GM21367 (cell line): ENCODE measurements around the gene MIS12.

Experiments
- ATAC-seq: cut with Tn5 transposase; IDR thresholded peaks from one replicate; pipeline ENCODE4 v1.9.1; 2021; ENCODE audit not compliant: unreplicated experiment

The MIS12 gene

DNA sequence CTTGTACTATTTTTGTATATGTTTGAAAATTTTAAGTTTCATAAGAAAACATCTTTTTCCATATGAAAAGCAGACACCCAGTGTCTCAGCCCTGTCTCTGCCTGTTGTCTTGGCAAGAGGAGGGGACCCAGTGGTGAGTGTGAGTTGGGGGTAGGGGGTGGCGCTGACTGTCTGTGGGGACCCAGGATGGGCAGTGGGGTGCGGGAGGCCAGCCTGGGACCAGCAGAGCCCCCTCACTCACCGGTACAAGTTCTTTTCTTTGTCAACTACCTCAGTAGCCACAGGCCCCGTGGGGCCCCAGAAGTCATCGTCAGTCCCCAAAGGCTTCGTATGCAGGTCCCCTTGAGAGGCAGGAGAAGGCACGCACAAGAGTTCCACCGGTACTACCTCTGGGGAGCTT, 46.2 kb downstream of the MIS12 start:
- ATAC-seq, result no peak

DNA sequence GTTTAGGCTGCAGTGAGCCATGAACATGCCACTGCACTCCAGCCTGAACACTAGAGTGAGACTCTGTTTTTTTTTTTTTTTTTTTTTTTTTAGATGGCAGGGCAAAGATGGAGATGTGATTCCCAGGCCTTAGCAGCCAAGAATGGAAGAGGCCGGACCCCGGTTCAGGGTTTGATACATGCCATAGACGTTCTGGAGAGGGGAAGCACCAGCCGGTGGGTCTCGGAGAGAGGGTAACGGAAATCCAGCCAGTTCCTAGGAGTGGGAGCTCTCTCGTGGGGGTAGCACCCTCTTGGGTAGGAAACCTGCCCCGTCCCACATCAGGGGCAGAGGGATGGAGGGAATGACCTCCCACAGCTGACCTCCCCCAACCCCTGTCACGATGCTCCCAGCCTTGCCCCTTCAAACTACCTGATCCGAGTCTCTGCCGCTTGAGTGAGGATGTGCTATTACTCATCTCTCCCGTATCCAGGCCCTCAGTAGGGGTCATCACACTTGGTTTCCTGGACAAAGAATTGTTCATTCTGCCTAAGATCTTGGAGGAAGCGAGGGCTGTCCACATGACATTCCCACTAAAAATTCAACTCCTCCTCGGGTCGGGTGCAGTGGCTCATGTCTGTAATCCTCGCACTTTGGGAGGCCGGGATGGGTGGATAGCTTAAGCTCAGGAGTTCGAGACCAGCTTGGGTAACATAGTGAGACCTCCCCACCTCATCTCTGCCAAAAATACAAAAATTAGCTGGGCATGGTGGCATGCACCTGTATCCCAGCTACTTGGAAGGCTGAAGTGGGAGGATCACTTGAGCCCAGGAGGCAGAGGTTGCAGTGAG, 47.3 kb downstream of the MIS12 start:
- no peak for ATAC-seq

DNA sequence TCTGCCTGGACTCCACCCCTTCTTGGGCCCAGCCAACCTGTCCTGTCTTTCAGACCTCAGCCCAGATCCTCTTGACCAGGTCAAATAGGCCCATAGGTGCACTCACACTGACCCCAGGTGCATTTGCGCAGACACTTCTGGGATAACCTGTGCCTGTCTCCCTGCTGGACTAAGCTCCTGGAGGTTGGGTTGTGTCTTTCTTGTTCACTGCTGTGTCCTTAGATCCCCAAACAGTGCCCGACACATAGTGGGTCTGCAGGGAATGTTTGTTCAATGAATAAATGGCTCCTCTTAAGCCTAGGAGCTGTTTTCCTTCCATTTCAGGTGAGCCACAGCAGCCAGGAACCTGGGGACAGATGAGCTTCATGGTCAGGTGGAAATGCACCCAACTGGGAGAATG, 49.1 kb downstream of the MIS12 start:
- no peak for ATAC-seq

DNA sequence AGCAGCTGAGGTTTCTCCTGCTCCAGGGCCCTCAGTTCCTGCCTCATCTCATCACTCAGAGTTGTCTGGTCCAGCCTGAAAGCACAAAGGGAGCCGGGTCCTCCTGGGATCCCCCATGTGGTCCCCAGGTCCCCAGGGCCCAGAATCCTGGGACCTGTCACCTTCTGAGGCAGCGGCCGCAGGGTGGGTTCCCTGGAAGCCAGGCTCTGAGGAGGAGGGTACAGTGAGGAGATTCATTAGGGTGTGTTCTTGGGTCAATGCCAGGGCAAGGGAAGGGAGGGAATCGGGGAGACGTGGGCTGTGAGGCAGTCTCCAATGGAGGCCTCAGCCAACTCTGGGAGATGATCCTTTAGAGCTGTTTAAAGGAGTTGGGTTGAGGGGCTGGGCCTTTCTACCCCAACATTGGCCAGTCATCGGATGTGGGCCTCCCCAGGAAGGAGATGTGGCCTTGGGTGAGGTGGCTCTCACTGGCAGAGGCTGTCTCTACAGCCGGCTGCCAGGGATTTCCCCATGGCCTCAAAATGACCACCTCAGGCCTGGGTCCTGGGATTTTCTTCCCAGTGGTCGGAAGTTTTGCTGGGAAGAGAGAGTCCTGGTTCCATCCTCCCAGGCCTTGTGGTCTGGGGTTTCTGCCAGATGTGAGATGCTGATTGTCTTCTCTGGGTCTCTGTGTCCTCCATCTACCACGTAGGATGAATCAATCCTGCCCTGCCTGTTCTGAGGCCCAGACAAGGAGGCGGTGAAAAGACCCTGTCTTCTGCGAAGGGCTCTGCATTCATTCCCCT, 50.7 kb downstream of the MIS12 start:
- ATAC-seq, result no peak

DNA sequence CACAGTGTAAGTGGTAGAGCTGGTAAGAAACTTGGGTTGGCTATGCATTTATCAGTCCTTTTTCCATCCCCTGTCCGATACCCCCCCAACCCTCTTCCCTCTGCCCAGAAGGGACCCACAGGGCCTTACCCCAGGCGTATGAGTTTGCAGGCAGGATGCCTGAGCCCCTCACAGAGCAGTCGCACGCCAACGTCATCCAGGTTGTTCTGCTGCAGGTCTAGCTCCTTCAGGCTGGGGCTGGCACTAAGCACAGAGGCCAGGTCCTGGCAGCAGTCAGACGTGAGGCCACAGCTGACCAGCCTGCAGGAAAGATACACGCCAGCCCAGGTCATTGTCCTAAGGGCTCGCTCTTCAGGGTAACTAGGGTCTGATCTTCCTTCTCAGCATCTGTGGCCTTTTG, 52.9 kb downstream of the MIS12 start:
- no peak for ATAC-seq

DNA sequence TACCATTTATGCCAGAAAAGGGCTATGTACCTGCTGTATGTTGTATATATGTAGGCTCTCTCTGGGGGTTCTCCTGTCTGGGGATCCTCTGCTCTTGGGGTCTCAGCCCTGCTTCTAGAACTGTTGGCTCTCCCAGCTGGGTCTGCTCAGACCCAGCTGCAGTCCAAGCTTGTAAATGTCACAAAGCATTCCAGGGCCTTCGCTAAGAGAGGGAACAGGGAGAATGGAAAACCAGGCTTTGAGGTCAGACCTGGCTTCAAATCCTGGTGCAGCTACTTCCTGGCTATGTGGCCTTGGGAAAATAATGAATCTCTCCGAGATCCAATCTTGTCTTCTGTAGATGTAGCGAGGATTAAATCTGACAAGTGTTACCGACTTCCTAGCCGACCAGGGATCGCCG, 54.0 kb downstream of the MIS12 start:
- no peak for ATAC-seq
